T follicular helper cell (primary cell): Measurements from ENCODE around the gene FAM124A.

ENCODE experiments used
- DNase-seq: peaks from one replicate; pipeline ENCODE4 v3.0.0-alpha.2; 2020; ENCODE audit warnings: low read depth

The FAM124A gene

DNA sequence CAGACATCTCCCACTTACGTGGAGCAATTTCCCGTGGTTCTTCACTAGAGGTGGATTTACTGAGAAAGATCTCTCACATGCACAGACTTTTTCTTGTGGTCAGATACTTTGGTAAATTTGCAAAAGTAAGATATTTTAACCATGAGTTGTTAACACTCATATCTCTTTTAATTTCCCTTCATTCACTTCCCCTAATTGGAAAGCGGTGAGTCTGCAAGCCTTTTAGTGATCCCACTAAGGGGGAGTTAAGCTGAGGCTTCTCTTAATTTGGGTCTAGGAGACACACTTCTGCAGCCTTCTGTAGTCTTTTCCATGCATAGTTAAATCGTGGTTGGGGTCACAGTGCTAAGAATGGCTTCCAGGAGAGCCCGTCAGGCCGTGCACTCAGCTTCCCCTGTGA lies 86.6 kb downstream of the FAM124A start:
- no peak for DNase-seq

DNA sequence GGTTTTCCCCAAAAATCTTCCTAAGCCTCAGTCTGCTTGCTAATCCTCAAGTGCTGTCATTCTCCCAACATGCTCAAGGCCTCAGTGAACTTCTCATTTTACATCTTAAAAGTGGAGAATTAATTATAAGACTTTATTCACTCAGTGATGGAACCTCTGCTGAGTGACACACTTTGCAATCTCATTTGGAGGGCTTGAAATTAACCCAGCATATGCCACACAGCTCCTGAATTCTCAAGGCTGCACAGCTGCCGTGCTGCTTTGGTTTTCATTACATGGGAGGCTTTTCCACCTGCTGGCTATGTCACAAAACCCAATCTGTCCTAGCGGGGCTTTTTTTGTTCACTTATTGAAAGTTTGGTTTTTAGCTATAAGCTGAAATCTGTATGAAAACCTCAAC lies 89.0 kb downstream of the FAM124A start:
- DNase-seq = no peak

DNA sequence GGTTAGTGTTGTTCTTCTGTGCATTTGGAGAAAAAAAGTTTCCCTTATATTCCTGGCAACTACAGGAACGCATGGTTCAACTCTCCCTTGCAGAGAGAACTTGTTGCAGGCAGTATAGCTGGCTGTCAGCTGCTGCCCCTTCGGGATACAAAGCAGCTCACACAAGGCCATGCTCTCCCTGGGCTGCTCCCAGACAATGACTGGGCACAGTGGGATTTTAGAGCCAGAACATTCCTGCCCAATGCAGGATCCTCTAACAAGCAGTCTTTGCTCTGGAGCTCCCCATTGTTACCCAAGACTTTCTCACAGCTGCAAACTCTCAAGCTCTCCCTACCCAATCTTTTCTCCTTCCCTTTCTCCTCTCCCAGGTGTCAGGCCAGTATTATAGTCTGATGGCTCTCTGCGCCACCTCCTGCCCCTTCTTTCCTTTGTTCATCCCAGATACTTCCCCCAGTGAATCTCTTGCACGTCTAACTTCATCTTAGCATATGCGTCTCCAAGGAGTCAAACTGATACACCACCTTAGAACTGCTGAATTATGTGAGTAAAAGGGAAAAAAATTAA lies 89.8 kb downstream of the FAM124A start:
- DNase-seq = no peak

DNA sequence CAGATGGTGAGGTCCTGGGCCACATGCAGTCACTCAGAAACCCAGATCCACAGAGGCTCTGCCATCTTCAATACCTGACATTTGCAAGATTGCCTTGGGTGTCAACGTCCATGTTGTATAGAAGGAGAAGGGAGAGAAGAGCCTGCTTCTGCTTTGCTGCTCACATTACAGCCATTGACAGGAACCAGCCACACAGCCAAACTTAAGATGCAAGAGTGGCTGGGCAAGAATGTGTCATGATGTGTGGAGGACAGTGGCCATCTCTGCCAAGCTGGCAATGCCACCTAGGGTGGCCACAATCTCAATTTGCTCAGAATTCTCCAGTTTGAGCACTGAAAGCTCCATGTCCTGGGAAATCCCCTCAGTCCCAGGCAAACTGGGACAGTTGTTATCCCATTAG lies 91.4 kb downstream of the FAM124A start:
- no peak for DNase-seq

DNA sequence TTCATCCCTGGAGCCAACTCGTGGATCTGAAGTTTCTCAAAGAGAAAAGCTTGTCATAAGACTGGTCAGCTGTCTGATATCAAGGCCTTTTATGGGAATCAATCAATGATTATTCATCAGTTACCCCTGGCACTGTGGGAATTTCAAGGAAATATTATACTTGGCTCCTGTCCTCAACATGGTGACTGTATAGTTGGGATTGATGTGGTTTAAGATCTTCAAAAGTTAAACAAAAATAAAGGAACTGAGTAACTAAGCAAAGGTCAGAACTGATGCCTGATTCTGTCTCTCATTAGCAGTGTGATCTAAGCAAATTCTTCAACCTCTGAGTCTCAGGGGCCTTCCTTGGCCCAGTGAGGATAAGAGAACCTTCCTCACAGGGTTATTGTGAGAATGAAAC lies 95.1 kb downstream of the FAM124A start:
- DNase-seq = no peak

DNA sequence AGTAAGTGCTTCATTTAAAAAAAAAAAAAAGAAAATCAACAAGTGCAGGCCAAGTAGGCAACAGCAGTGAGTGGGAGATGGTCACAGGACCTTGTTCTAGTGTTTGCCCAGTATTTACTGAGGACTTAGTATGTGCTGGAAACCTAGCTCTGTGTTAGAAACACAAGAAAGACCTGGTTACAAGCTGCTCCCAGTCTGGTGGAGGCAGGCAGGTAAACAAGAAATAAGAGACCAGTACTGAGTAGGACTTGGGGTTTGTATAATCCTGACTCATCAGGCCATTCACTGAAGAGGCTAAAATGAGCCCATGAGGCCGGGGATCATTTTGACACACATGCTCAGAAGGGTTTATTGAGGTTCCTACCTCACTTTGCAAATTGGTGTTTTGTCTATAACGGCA lies 95.8 kb downstream of the FAM124A start:
- no peak for DNase-seq

DNA sequence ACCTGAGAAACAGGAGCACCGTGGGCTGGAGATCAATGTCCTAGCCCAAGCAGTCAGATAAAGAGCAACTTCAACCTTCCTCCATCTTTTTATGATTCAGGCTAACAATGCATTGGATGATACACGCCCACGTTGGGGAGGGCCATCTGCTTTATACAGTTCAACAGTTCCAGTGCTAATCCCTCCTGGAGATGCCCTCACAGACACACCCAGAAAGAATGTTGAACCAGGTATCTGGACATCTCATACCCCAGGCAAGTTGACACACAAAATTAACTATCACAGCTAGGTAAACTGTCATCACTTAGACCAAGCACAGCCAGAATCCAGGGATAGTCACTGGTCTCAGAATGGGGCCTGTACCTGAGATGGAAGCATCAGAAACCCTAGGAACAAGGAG lies 96.7 kb downstream of the FAM124A start:
- DNase-seq = no peak

DNA sequence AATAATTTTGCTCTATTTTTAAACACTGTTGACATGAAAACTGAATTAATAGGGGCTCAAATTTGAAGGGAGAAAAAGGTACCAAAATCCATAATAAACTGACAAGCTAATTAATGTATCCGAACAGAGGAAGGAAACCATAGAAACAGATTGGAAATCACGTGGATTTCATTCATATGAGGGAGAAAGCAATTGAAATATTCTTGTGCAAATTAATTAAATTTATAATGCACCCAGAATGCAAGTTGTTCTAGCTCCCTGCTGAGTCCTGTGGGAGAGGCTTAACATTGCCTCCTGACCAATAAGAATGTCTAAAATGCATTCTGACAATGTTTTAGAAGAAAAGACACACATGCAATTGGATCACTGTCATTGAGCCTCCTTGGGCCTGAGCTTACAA lies 99.6 kb downstream of the FAM124A start:
- DNase-seq = no peak

DNA sequence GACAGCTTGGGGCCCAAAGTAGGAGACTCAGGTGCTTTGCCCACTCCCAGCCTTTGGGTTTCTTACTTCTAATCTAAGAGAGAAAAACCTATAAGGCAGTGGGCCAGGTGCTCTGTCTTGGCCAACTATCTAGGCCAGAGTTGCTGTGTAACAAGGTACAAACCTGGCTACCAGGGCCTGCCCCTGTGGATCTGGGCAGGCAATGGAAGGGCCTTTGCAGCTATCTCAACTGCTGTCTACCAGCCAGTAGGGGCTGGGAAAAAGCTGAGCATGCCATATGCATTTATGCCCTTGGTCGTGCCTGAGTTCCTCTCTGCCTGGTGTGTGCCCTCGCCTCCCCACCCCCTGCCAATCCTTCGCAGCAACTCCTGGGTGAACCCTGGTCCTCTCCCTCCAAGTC lies 100.6 kb downstream of the FAM124A start:
- no peak for DNase-seq

DNA sequence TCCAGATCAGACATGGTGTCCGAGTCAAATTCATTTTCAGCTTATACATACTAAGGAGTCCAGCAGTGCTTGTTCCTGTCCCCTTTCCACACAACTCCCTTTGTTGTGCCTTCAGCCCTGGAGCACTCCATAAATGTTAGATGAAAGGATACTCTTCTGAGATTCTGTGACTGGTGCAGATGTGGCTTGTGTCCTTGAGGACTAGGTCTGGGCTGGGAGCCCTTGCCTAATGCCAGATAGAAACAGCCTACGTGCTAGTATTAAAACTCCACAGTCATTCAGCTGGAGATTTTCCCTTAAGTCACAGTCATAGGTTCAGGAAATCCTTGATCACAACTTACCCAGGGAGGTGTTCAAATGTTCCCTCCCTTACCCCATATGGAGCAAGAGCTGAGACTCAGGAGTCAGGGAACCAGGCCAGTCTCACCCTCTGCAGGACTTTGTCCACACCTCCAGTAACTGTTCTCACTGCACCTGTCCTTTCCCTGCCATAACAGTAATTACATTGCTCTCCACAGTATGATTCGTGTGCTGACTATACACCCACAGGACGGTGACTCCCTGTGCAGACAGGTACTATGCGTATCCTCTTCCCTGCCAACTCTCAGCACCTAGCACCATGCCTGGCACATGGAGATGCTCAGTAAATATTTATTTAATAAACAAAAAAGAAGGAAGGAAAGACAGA lies 101.8 kb downstream of the FAM124A start:
- DNase-seq = no peak

DNA sequence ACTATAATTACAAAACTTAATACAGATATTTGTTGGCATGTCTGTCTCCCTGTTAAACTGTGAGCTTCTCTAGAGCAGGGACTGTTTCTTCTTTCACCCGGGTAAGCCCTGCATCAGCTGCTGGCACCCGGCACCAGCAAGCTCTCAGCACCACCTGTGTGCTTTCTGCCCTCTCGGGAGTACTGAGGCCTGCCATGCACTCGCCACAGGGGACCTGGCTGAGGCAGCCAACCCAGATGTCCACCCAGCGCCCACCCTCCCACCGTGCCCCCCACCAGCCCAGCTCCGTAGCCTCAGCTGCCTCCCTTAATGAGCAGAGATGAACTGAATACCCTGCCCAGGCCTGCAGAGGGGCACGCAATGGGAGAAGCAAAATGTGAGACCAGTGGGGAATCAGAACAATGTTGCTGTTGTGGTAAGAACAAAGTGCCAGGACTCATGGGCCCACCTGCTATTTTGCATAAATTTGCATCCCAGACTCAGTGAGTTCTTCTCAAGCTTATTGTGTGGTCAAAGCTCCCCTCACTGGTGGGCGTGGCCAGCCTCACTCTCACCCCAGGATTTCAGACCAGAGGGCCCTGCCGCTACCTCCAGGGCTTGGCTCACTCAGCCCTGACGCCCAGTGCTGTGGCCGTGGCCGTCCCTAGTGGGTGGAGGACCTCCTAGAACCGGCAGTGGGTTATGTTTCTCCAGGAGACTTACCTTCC lies 102.7 kb downstream of the FAM124A start:
- DNase-seq = no peak

DNA sequence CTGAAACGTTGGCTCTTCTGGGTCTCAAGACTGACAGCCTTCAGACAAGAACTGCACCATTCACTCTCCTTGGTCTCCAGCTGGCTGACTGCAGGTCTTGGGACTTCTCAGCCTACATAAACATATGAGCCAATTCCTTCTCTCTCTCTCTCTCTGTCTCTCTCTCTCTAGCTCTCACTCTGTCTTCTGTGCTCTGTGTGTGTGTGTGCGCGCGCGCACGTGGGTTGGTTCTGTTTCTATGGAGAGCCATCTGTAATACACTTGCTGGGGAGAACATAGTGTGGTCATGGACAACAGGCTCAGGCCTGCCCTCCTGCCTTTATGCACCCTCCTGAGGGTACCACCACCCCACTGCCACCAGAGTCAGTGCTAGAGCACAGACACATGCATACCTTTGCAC lies 103.6 kb downstream of the FAM124A start:
- no peak for DNase-seq

DNA sequence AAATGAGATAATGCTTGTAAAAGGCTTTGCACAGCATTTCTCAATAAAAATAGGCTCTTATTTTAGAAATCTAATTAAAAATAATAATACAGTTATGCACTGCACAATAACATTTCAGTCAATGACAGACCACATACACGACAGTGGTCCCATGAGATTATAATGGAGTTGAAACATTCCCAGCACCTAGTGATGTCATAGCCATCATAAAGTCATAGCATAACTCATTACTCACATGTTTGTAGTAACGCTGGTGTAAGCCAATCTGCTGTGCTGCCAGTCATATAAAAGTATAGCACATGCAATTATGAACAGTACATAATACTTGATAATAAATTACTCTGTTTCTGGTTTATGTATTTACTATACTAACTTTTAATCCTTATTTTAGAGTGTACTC lies 104.6 kb downstream of the FAM124A start:
- no peak for DNase-seq

DNA sequence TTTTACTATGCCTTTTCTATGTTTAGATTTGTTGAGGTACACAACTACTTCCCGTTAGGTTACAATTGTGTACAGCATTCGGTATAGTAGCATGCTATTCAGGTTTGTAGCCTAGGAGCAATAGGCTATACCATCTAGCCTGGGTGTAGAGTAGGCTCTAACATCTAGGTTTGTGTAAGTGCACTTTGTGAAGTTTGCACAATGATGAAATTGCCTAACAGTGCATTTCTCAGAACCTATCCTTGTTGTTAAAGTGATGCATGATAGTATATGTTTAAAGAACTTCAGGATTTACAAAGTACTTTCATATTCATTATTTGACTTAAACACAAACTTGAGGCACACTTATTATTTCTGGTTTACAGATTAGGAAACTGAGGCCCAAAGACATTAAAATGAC lies 105.8 kb downstream of the FAM124A start:
- no peak for DNase-seq

DNA sequence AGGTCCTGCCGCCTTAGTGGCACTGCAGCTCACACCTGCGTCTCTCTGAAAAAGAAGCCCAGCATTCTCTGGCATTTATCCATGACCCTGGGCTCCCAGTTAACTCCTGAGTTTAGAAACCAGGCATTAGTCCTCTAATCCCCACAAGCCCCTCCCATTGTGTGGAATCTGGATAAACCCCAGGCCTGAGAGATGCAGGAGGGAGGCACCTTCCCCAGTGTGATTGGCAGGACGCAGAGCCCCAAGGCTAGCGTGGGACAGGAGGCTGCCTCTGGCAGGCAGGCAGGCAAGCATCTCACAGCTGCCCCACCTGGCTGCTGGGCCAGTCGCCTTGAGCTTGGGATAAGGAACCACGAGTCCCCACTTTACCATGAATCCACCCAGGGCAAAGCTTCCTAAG lies 106.3 kb downstream of the FAM124A start:
- no peak for DNase-seq

DNA sequence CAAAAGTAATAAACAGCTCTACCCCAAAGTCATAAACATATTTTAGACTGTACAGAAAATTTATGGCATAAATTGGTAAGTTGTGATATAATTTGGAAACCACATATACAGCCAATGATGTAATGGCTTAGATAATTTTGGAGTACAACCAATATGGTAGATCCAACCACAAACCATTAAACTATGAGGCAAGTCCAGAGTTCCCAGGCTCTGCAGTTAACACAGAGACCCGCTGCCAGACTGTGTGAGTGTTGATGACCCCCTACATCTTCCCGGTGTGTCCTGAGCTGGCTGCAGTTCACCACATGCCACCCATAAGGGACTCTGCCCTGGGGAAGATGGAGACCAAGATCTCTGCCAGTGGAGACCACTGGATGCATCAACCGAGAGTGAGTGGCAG lies 107.4 kb downstream of the FAM124A start:
- DNase-seq = no peak

DNA sequence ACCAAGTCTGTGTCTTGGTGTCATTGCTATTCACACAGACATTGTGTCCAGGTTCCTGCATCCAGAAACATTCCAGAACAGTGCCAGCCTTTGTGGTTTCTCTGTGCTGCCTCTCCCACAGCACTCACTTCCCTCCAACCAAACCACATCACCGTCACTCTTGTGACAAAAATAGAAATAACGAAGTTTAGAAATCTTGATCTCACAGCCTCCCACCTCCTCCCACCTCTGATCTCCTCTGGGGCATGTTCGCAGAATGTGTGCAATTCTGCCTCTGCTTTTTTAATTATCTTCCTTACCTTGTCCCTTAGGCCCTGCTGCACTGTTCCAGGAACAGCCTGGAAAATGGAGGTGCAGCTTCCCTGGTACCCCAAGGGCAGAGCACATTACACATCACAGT lies 108.6 kb downstream of the FAM124A start:
- no peak for DNase-seq

DNA sequence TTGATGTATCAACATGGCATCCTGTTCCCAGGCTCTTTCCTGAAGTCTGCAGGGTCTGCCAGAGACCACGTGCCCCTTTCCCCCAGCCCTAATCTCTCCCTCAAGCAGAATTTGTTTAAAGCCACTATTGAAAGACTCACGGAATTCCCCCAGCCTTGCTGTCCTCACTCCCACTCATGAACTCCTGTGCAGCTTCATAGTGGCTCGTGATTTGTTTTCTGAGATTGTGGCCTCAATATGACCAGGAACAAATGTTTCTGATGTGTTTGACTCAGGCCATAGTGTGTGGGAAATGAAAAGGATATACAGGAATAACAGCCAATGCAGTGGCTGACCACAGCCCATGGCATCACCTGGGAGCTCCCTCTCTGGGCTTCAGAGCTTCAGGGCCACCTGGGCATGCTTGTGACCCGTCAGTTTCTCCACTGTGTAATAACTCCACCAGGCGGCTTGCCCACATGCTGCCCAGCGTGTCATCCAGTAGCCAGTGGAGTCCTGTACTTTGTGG lies 109.2 kb downstream of the FAM124A start:
- no peak for DNase-seq

DNA sequence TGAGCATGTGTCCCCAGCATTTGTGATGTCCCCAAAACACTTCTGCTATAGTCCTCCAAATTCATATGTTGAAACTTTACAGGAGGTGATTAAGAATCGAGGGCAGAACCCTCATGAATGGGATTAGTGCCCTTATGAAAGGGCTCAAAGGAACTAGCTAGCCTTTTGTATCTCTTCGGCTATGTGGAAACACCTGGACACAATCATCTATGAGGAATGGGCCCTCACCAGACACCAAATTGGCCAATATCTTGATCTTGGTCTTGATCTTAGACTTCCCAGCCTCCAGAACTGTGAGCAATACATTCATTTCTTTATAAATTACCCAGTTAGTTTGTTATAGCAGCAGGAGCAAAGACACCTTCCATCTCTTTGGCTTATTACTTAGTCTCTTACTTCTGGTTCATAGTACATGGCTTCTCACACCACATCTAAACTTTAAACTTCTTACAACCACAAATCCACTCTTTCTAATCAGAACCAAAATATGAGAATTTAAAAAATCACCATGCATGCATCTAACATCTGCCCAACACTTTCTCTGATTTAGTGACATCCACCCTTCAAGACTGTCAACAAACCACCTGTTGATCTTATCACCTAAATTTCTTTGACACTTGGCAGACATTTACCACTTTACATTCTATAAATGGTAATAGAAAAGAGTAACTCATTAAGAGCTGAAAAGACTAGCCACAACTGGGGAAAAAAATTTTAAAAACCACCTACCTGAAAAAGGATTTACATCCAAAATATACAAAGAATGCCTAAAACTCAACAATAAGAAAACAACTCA lies 110.6 kb downstream of the FAM124A start:
- no peak for DNase-seq

DNA sequence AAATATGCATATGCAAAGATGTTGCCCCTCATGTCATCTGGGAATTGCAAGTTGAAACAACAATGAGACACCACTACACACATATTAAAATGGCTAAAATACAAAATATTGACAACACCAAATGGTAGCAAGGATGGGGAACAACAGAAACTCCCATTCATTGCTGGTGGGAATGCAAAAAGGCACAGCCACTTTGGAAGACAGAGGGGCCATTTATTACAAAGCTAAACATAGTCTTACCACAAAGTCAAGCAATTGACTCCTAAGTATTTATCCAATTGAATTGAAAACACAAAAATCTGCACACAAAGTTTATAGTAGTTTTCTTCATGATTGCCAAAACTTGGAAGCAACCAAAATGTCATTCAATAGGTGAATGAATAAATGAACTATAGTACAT lies 111.2 kb downstream of the FAM124A start:
- DNase-seq = no peak

DNA sequence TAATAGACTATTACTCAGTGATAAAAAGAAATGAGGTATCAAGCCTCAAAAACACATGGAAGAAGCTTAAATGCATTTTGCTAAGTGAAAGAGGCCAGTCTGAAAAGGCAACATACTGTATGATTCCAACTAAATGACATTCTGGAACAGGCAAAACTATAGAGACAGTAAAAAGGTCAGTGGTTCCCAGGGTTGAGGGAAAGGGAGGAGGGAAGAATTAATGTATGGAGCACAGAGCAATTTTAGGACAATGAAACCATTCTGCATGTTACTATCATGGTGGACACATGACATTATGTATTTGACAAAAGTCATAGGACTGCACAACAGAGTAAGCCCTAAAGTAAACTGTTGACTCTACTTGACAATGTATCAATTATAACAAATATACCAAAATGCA lies 111.6 kb downstream of the FAM124A start:
- no peak for DNase-seq
